Lower leg skin (tissue), 4 donors: Measurements from ENCODE around the gene SEC14L5. TPM values are rescaled to one million over a fixed set of nuclear protein-coding genes. Genes with fewer than 3 reads are reported as not detected.

Source experiments
- DNase-seq, 2 donors: peaks; one replicate each; pipeline ENCODE4 v3.0.0-alpha.2; 2019; ENCODE audit warnings: low spot score in 2 of 2
- H3K4me3 ChIP-seq: fragments of 200-600 bp; sonication (generic); 2 replicates; pipeline ENCODE4 v1.5.1; 2017; ENCODE audit warnings: mild to moderate bottlenecking, low read depth; ENCODE audit not compliant: poor library complexity, severe bottlenecking
- POLR2A ChIP-seq, 2 donors: fragments of 450-650 bp; IDR thresholded peaks; one replicate each; pipeline ENCODE4 v1.6.1; 2016 to 2017; ENCODE audit warnings: antibody characterized with exemption in 2 of 2, mild to moderate bottlenecking in 1 of 2, moderate library complexity in 1 of 2
- WGBS, 2 donors: methylation state at CpG; one replicate each; pipeline ENCODE4 v1.1.5; 2018; 5-methylcytosine and 5-hydroxymethylcytosine counted together
- intact Hi-C: fragments of 100-400 bp; cut with DNase I; formaldehyde crosslinking; loops from one replicate; pipeline ENCODE4 v1.15.0; 2023; ENCODE audit warnings: low total_unique reads
- total RNA-seq, 4 donors: library from RNA; depleted of rRNA; stranded (reverse); fragments of >200 nt; gene quantifications; one replicate each; pipeline ENCODE4 v1.1.0, GENCODE V29; 2016
- TF ChIP-seq, protein P1 (sequence below), 3 donors: fragments of 450-650 bp; IDR thresholded peaks; one replicate each; pipeline ENCODE4 v1.5.1; 2016; ENCODE audit warnings: antibody characterized with exemption in 3 of 3, mild to moderate bottlenecking in 3 of 3, moderate library complexity in 2 of 3

SEC14L5 gene
- total RNA-seq, 4 donors from 2014 or later, result 0.91 to 2.6 (median 1.3) TPM

DNA sequence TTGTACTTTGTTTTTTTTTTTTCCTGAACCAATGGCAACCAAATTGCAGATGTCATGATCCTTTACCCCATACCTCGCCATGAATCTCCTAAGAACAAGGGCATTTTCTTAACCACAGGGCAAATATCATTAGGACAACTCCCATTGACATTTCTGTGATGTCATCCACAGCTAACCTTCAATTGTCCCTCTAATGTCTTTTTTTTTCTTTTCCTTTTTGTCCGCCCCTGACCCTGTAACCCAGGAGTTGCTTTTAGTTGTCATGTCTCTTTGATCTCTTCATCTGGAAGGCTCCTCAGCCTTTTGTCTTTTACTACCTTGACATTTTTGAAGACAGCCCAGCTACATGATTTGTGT is 76.0 kb downstream of the SEC14L5 start:
- TF ChIP-seq, protein P1, sequence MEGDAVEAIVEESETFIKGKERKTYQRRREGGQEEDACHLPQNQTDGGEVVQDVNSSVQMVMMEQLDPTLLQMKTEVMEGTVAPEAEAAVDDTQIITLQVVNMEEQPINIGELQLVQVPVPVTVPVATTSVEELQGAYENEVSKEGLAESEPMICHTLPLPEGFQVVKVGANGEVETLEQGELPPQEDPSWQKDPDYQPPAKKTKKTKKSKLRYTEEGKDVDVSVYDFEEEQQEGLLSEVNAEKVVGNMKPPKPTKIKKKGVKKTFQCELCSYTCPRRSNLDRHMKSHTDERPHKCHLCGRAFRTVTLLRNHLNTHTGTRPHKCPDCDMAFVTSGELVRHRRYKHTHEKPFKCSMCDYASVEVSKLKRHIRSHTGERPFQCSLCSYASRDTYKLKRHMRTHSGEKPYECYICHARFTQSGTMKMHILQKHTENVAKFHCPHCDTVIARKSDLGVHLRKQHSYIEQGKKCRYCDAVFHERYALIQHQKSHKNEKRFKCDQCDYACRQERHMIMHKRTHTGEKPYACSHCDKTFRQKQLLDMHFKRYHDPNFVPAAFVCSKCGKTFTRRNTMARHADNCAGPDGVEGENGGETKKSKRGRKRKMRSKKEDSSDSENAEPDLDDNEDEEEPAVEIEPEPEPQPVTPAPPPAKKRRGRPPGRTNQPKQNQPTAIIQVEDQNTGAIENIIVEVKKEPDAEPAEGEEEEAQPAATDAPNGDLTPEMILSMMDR (IDR thresholded peaks at IDR 0.05), result no peak
- TF ChIP-seq POLR2A (IDR thresholded peaks at IDR 0.05), result no peak
- peak overlapping the region; percentile 82 for H3K4me3 ChIP-seq
- DNase-seq, result no peak
- intact Hi-C loops, result no loop called here
- WGBS, 2 donors, result 9 to 17% methylated on average over 2 of the region's 2 CpGs

DNA sequence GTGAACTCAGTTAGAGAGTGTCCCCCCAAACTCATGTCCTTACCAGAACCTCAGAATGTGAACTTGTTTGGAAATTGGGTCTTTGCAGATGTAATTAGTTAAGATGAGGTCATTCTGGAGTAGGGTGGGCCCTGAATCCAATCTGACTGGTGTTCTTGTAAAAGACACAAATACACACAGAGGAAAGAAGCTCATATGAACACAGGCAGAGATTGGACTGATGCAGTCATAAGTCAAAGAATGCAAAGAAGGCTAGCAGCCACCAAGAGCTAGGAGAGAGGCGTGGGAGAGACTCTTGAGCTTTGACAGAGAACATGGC is 77.7 kb downstream of the SEC14L5 start:
- 61 to 69% methylated on average over 1 of the region's 1 CpG for WGBS, 2 donors
- DNase-seq, result no peak
- H3K4me3 ChIP-seq, result no peak overlapping the region
- intact Hi-C loops, result no loop called here
- TF ChIP-seq POLR2A (IDR thresholded peaks at IDR 0.05), result no peak
- TF ChIP-seq, protein P1 (IDR thresholded peaks at IDR 0.05), result no peak

DNA sequence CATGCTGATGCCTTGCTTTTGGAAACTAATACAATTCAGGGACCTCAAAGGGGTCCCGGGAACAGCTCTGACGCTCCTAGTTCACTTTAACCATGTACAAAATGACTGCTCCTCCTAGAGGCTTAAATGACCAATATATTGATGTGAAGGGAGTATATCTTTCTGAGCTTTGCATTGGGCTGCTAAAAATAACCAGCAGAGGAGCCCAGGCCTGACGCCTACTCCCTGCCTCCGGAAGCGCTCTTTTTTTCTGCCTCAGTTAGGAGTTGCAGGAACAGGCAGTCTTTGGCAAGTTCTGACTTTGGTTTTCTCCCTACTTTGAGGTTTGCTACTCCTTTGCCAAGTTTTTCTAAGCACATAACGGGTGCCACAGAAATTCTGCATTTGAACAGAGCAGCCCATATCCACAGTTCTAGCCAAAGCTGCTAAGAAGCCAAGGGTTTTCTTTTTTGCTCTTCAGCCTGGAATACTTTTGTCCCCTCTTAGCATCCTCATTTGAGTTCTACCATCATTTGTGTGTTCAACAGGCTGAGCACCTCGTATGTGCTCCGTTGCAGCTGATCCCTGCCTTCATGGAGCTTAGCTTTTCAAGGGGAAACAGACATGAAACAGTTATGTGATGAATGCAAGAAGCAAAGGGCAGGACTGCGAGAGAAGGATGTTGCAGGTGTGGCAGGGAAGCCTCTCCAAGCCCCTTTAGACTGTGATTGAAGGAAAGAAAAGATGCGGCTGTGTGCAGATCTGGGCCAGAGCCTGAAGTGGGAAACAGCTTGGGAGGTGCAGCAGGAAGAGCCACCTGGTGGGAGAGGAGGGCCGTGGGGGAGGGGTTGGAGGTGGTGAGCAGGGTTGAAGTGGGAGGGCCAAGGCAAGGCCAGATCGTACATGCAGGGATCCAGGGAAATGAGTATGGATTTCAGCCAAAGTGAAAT is 78.4 kb downstream of the SEC14L5 start:
- intact Hi-C loops, result no loop called here
- H3K4me3 ChIP-seq, result no peak overlapping the region
- 36 to 42% methylated on average over 12 of the region's 12 CpGs for WGBS, 2 donors
- TF ChIP-seq, protein P1 (IDR thresholded peaks at IDR 0.05), result no peak
- TF ChIP-seq POLR2A (IDR thresholded peaks at IDR 0.05), result no peak
- no peak for DNase-seq

DNA sequence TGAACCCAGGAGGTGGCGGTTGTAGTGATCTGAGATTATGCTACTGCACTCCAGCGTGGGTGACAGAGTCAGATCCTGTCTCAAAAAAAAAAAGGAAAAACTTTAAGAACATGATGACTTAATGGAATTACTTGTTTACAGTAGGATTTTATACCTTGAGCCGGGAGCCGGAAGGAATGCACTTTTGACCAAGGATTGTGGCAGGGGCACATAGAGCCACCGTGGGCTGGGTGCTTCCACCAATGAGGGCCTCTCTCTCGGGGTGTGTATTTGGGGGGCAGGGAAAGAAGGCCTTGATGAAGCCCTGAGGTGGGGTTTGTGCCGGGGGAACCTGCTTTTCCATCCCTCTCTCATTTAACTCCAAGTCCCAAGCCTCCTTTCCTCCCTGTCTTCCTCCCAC is 82.3 kb downstream of the SEC14L5 start:
- intact Hi-C loops, result no loop called here
- no peak overlapping the region for H3K4me3 ChIP-seq
- no peak for DNase-seq
- WGBS, 2 donors, result 63 to 71% methylated on average over 7 of the region's 7 CpGs
- no peak for TF ChIP-seq POLR2A (IDR thresholded peaks at IDR 0.05)
- TF ChIP-seq, protein P1 (IDR thresholded peaks at IDR 0.05), result no peak

DNA sequence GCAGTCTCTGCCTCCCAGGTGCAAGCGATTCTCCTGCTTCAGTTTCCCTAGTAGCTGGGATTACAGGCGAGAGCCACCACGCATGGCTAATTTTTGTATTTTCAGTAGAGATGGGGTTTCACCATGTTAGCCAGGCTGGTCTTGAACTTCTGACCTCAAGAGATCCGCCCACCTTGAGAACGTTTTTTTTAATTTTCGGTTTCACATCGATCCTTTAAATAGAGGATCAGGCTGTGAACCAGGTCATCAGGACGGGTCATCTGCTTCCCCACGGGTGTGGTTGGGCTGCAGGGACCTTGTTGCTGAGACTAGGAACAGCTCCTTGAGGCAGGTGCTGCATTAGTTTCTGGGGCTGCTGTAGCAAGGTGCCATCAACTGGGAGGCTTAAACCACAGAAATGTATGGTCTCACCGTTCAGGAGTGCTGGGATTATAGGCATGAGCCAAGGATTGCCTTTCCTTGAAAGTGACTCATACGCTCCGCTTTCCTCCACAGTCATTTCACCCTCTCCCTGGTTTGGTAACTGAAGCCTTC is 83.5 kb downstream of the SEC14L5 start:
- DNase-seq, result no peak
- intact Hi-C loops, result no loop called here
- H3K4me3 ChIP-seq, result no peak overlapping the region
- WGBS, 2 donors, result 71 to 76% methylated on average over 12 of the region's 12 CpGs
- TF ChIP-seq POLR2A (IDR thresholded peaks at IDR 0.05), result no peak
- TF ChIP-seq, protein P1 (IDR thresholded peaks at IDR 0.05), result no peak
